SU-DHL-6 (cell line): Measurements from ENCODE around the gene TEAD1.

Experiments
- H2AFZ ChIP-seq: fragments of 200-600 bp; sonication (generic); 2 replicates; pipeline ENCODE4 v1.6.1; 2014; ENCODE audit warnings: low read depth, mild to moderate bottlenecking, moderate library complexity, mixed read lengths, antibody characterized with exemption, low read length; ENCODE audit not compliant: severe bottlenecking
- H3F3A ChIP-seq: fragments of 200-600 bp; shearing (Covaris generic); 2 replicates; pipeline ENCODE4 v1.6.0; 2016; ENCODE audit warnings: antibody characterized with exemption, mild to moderate bottlenecking; ENCODE audit not compliant: insufficient read depth
- H3K27ac ChIP-seq: fragments of 200-600 bp; sonication (generic); 2 replicates; pipeline ENCODE4 v1.5.1; 2016; ENCODE audit warnings: low read depth, mild to moderate bottlenecking, low read length, moderate library complexity, mixed read lengths
- H3K27me3 ChIP-seq: fragments of 200-600 bp; sonication (generic), shearing (Covaris generic); 2 replicates; pipeline ENCODE4 v1.6.0; 2014; ENCODE audit warnings: mild to moderate bottlenecking, low read length
- H3K36me3 ChIP-seq: fragments of 200-600 bp; sonication (generic); 2 replicates; pipeline ENCODE4 v1.6.1; 2014; ENCODE audit warnings: mild to moderate bottlenecking, low read length, mixed read lengths
- H3K4me2 ChIP-seq: fragments of 300-600, 200-600 bp; shearing (Covaris generic), sonication (generic); 2 replicates; pipeline ENCODE4 v1.6.0; 2014; ENCODE audit warnings: low read length, low read depth, mild to moderate bottlenecking; ENCODE audit not compliant: poor library complexity, severe bottlenecking
- H3K4me3 ChIP-seq: fragments of 200-600 bp; sonication (generic); 2 replicates; pipeline ENCODE4 v1.5.1; 2014; ENCODE audit warnings: antibody characterized with exemption, low read length, mild to moderate bottlenecking, mixed read lengths; ENCODE audit not compliant: insufficient read depth, poor library complexity, severe bottlenecking
- H3K79me2 ChIP-seq: fragments of 200-600 bp; sonication (generic); 2 replicates; pipeline ENCODE4 v1.6.1; 2014; ENCODE audit warnings: mild to moderate bottlenecking, low read length, moderate library complexity; ENCODE audit not compliant: insufficient read depth
- H3K9ac ChIP-seq: fragments of 200-600 bp; sonication (generic); 2 replicates; pipeline ENCODE4 v1.7.0; 2014; ENCODE audit warnings: mild to moderate bottlenecking, low read length
- H3K9me2 ChIP-seq: fragments of 200-600 bp; sonication (generic); replicated peaks from 2 replicates; pipeline ENCODE4 v1.6.1; 2014; ENCODE audit warnings: low read length; ENCODE audit not compliant: insufficient read depth
- H3K9me3 ChIP-seq: fragments of 200-600 bp; sonication (generic); 2 replicates; pipeline ENCODE4 v1.6.1; 2014; ENCODE audit warnings: low read length, mixed read lengths; ENCODE audit not compliant: insufficient read depth
- H4K20me1 ChIP-seq: fragments of 200-600 bp; sonication (generic); 2 replicates; pipeline ENCODE4 v1.6.1; 2014; ENCODE audit warnings: low read depth, mild to moderate bottlenecking, antibody characterized with exemption, low read length, moderate library complexity, mixed read lengths
- CTCF ChIP-seq: fragments of 200-600 bp; sonication (generic); IDR thresholded peaks from one replicate; pipeline ENCODE4 v1.5.1; 2017; ENCODE audit warnings: antibody characterized with exemption, mild to moderate bottlenecking, low read length, moderate library complexity; ENCODE audit not compliant: insufficient read depth, poor library complexity, severe bottlenecking
- EZH2phosphoT487 ChIP-seq: fragments of 200-600 bp; sonication (generic), shearing (Covaris generic); conservative IDR thresholded peaks from 2 replicates; pipeline ENCODE4 v1.6.1; 2018; ENCODE audit warnings: mild to moderate bottlenecking, antibody characterized with exemption, low read length, moderate library complexity, mixed read lengths

The TEAD1 gene

DNA sequence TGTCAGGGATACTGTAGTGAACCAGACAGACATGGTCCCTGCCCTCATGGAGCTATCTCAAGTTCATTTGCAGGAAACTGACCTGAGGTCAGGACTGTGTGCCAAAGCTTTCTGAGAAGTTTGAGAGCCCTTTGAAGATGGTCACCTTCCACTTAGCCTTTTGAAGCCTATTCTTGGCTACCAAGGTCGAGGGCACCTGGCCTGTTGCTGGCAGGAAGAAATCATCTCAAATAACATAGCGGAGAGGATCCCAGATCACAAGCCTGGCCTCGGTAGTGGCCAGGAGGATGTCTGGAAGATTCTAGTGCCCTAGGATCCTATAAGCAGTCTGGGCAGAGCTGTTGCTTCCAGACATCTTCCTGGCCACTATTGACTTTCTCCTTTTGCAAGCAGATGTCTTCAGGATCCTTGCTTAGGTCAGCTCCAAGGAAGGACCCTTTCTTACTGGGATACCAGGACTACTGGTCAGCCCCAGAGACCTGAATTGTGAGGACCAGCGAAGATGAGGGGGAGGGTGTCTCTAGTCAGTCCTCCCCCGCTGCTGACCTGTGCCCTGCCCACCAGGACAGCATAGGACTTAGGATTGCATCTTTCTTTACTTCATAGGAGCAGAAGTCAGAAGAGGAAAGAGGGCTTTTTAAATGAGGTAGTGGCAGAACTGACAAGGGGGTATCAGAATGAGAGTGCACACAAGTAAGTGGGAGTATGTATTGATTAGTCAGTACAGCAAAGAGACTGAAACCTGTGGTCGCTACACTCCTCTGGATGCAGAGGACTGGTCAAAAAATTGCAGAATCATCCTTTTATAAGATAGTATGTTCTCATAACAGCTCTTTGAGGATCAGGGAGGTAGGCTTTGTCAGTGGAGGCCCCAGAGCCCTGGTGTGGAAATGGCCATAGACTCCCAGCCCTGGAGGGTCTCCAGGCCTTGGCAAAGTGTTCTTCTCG, 94.8 kb downstream of the TEAD1 start:
- Histone ChIP-seq H3K36me3 (no peaks in the 10 kb centered on the region), H3F3A (no peaks in the 10 kb centered on the region), H3K9me2 (no peaks in the 10 kb centered on the region), H2AFZ (no peak overlapping the region), H3K9me3 (no peaks in the 10 kb centered on the region), H3K27me3 (no peaks in the 10 kb centered on the region), H4K20me1 (no peaks in the 10 kb centered on the region), H3K4me3 (no peak overlapping the region), H3K9ac (no peak overlapping the region), H3K27ac (no peak overlapping the region), H3K79me2 (no peaks in the 10 kb centered on the region), H3K4me2 (no peak overlapping the region)
- TF ChIP-seq EZH2phosphoT487 = no peak
- TF ChIP-seq CTCF = no peak

GRCh38 chr11:12769834-12770345, 95.7 kb downstream of the TEAD1 start:
- no peaks in the 10 kb centered on the region for H3K36me3 ChIP-seq
- H3K9me3 ChIP-seq = no peaks in the 10 kb centered on the region
- no peak overlapping the region for H3K27ac ChIP-seq
- no peak overlapping the region for H2AFZ ChIP-seq
- H3K9ac ChIP-seq = no peak overlapping the region
- TF ChIP-seq CTCF (no peak), EZH2phosphoT487 (no peak)
- no peak overlapping the region for H3K4me3 ChIP-seq
- H3F3A ChIP-seq = no peaks in the 10 kb centered on the region
- H4K20me1 ChIP-seq = no peaks in the 10 kb centered on the region
- no peaks in the 10 kb centered on the region for H3K27me3 ChIP-seq
- no peaks in the 10 kb centered on the region for H3K79me2 ChIP-seq
- H3K9me2 ChIP-seq = no peaks in the 10 kb centered on the region
- H3K4me2 ChIP-seq = no peak overlapping the region

GRCh38 chr11:12770435-12770834, 96.2 kb downstream of the TEAD1 start:
- TF ChIP-seq EZH2phosphoT487 (no peak), CTCF (no peak)
- no peaks in the 10 kb centered on the region for H4K20me1 ChIP-seq
- H3K9me2 ChIP-seq = no peaks in the 10 kb centered on the region
- H3K9me3 ChIP-seq = no peaks in the 10 kb centered on the region
- no peak overlapping the region for H2AFZ ChIP-seq
- H3K4me3 ChIP-seq = no peak overlapping the region
- H3K36me3 ChIP-seq = no peaks in the 10 kb centered on the region
- H3K27me3 ChIP-seq = no peaks in the 10 kb centered on the region
- no peak overlapping the region for H3K9ac ChIP-seq
- no peaks in the 10 kb centered on the region for H3K79me2 ChIP-seq
- H3F3A ChIP-seq = no peaks in the 10 kb centered on the region
- no peak overlapping the region for H3K27ac ChIP-seq
- H3K4me2 ChIP-seq = no peak overlapping the region
